A549 (cell line): ENCODE measurements around the gene GAL3ST3. TPM values are rescaled to one million over a fixed set of nuclear protein-coding genes. Genes with fewer than 3 reads are reported as not detected.

Source experiments
- ATAC-seq, 2 experiments: fragments of 200-7000 bp in 1 of 2; fragments of >200 bp in 1 of 2; cut with Nextera tagmentation in 1 of 2; cut with Tn5 transposase in 1 of 2; 3 replicates each; pipeline versions ENCODE4 v1.8.0 to v1.9.1; 2018 to 2020; ENCODE audit warnings: mild to moderate bottlenecking in 1 of 2, moderate library complexity in 1 of 2
- CTCF ChIA-PET: fragments of 300-600 bp; sonication (Branson Sonifier 250); formaldehyde crosslinking; extraction: SDS; loops from one replicate; lab custom pipeline; 2021; ENCODE audit warnings: antibody characterized with exemption, inconsistent platforms; lab: Yijun Ruan, JAX
- POLR2A ChIA-PET: fragments of 350-600 bp; formaldehyde crosslinking; extraction: SDS; loops from one replicate; lab custom pipeline; 2021; ENCODE audit warnings: antibody characterized with exemption, inconsistent platforms; lab: Yijun Ruan, JAX
- DNase-seq, 2 experiments: peaks; one replicate each; pipeline versions ENCODE4 v3.0.0 to v3.0.0-alpha.2; 2011 to 2016; ENCODE audit warnings: low read depth in 1 of 2, low spot score in 1 of 2
- FAIRE-seq: peaks from 2 replicates; lab custom pipeline; 2011; peaks lifted over from hg19 to GRCh38; lab: Jason Lieb, UNC
- H3K27ac ChIP-seq, 2 experiments: fragments of >200 bp; sonication (Bioruptor Twin); formaldehyde crosslinking; 3 replicates each; pipeline ENCODE4 v1.5.1; 2016 to 2017
- H3K4me1 ChIP-seq: fragments of >200 bp; sonication (Bioruptor Twin); formaldehyde crosslinking; 3 replicates; pipeline ENCODE4 v1.6.1; 2016
- H3K4me2 ChIP-seq: fragments of >200 bp; sonication (Bioruptor Twin); formaldehyde crosslinking; 3 replicates; pipeline ENCODE4 v1.6.1; 2016
- H3K4me3 ChIP-seq: fragments of >200 bp; sonication (Bioruptor Twin); formaldehyde crosslinking; 3 replicates; pipeline ENCODE4 v1.5.1; 2016
- H3K9me3 ChIP-seq: fragments of >200 bp; sonication (Bioruptor Twin); formaldehyde crosslinking; 3 replicates; pipeline ENCODE4 v1.6.1; 2016
- BHLHE40 ChIP-seq: IDR thresholded peaks from 2 replicates; pipeline ENCODE4 v1.6.1; 2012; ENCODE audit warnings: low read depth, low read length, inconsistent platforms
- CBX2 ChIP-seq: fragments of 200-600 bp; sonication (generic); IDR thresholded peaks from 2 replicates; pipeline ENCODE4 v1.6.1; 2016; ENCODE audit warnings: low read depth, mild to moderate bottlenecking, borderline replicate concordance
- CHD4 ChIP-seq: fragments of 200-600 bp; sonication (generic); IDR thresholded peaks from 2 replicates; pipeline ENCODE4 v1.6.1; 2016; ENCODE audit warnings: antibody characterized with exemption, mild to moderate bottlenecking, borderline replicate concordance
- EHMT2 ChIP-seq: fragments of 200-600 bp; sonication (generic); IDR thresholded peaks from 2 replicates; pipeline ENCODE4 v1.6.1; 2016; ENCODE audit warnings: antibody characterized with exemption, low read depth, mild to moderate bottlenecking, moderate library complexity
- EP300 ChIP-seq, 2 experiments: fragments of >200 bp; sonication (Bioruptor Twin); formaldehyde crosslinking; IDR thresholded peaks; 2 replicates in 1 of 2; 3 replicates in 1 of 2; pipeline ENCODE4 v1.6.1; 2016 to 2017
- FOSB ChIP-seq: fragments of 250-450 bp; sonication (Bioruptor Pico); IDR thresholded peaks from 2 replicates; pipeline ENCODE4 v1.5.0; 2020; ENCODE audit warnings: mild to moderate bottlenecking, moderate library complexity
- GATA3 ChIP-seq: IDR thresholded peaks from 2 replicates; pipeline ENCODE4 v1.6.1; 2012; ENCODE audit warnings: borderline replicate concordance
- HDAC2 ChIP-seq: fragments of 200-600 bp; sonication (generic); IDR thresholded peaks from 2 replicates; pipeline ENCODE4 v1.6.1; 2016
- HOXB13 ChIP-seq: fragments of 250-450 bp; sonication (Bioruptor Pico); IDR thresholded peaks from 2 replicates; pipeline ENCODE4 v1.5.0; 2020; ENCODE audit warnings: low read depth, mild to moderate bottlenecking, moderate library complexity
- JUN ChIP-seq, 2 experiments: fragments of >200 bp; sonication (Bioruptor Twin); formaldehyde crosslinking; IDR thresholded peaks; 2 replicates in 1 of 2; 3 replicates in 1 of 2; pipeline ENCODE4 v1.6.1; 2016 to 2017
- JUNB ChIP-seq: fragments of >200 bp; sonication (Bioruptor Twin); formaldehyde crosslinking; IDR thresholded peaks from 2 replicates; pipeline ENCODE4 v1.6.1; 2016
- KDM5A ChIP-seq: fragments of 200-600 bp; sonication (generic); IDR thresholded peaks from 2 replicates; pipeline ENCODE4 v1.6.1; 2016; ENCODE audit warnings: antibody characterized with exemption, mild to moderate bottlenecking
- MAZ ChIP-seq: fragments of 150-350 bp; IDR thresholded peaks from 2 replicates; pipeline ENCODE4 v1.6.1; 2014; ENCODE audit warnings: antibody characterized with exemption, low read depth, low read length, borderline replicate concordance
- MYC ChIP-seq: IDR thresholded peaks from 2 replicates; pipeline ENCODE4 v1.6.1; 2012; ENCODE audit warnings: mild to moderate bottlenecking, inconsistent platforms, low read length, improper control_type of control experiment, borderline replicate concordance
- NFE2L2 ChIP-seq: fragments of 150-350 bp; conservative IDR thresholded peaks from 2 replicates; pipeline ENCODE4 v1.6.1; 2014; ENCODE audit warnings: low read length
- POLR2AphosphoS2 ChIP-seq: conservative IDR thresholded peaks from 2 replicates; pipeline ENCODE4 v1.6.1; 2012; ENCODE audit warnings: low read length, improper control_type of control experiment, inconsistent platforms
- RCOR1 ChIP-seq: fragments of 150-350 bp; IDR thresholded peaks from 2 replicates; pipeline ENCODE4 v1.6.1; 2014; ENCODE audit warnings: antibody characterized with exemption, low read length, low read depth
- TP53 ChIP-seq: fragments of 250-450 bp; sonication (Bioruptor Pico); IDR thresholded peaks from 2 replicates; pipeline ENCODE4 v1.5.0; 2021; ENCODE audit warnings: mild to moderate bottlenecking, moderate library complexity
- ZC3H11A ChIP-seq: fragments of 450-650 bp; IDR thresholded peaks from 2 replicates; pipeline ENCODE4 v1.6.1; 2014; ENCODE audit warnings: antibody characterized with exemption, mild to moderate bottlenecking
- ZFP36 ChIP-seq: fragments of 450-650 bp; IDR thresholded peaks from 2 replicates; pipeline ENCODE4 v1.6.1; 2014; ENCODE audit warnings: borderline replicate concordance; ENCODE audit not compliant: partially characterized antibody
- ZNF302 ChIP-seq: fragments of 250-450 bp; sonication (Bioruptor Pico); IDR thresholded peaks from 2 replicates; pipeline ENCODE4 v1.9.0; 2021; ENCODE audit warnings: inconsistent platforms, mild to moderate bottlenecking, moderate library complexity
- ZSCAN20 ChIP-seq: fragments of 250-450 bp; sonication (Bioruptor Pico); IDR thresholded peaks from 2 replicates; pipeline ENCODE4 v1.8.0; 2022; ENCODE audit warnings: mild to moderate bottlenecking, moderate library complexity
- WGBS: methylation state at CpG from one replicate; pipeline ENCODE4 v1.1.6; 2017; ENCODE audit errors: missing lambda C conversion rate; 5-methylcytosine and 5-hydroxymethylcytosine counted together
- polyA plus RNA-seq, 4 experiments: library from polyadenylated mRNA; depleted of rRNA in 3 of 4; stranded (reverse); fragments of >200 nt; fragmentation: RNase III in 1 of 4; extraction: RNeasy Plus Mini Kit Qiagen cat#74134 plus additional on column Dnase treatment in 1 of 4; gene quantifications; 2 replicates in 3 of 4; 3 replicates in 1 of 4; pipeline ENCODE4 v1.2.3, GENCODE V29; 2011 to 2017
- TF ChIP-seq, protein P1 (sequence below): fragments of >200 bp; sonication (Bioruptor Twin); formaldehyde crosslinking; IDR thresholded peaks from 2 replicates; pipeline ENCODE4 v1.6.1; 2016
- TF ChIP-seq, protein P2 (sequence below): fragments of >200 bp; sonication (Bioruptor Twin); formaldehyde crosslinking; IDR thresholded peaks from 3 replicates; pipeline ENCODE4 v1.6.1; 2016

Gene GAL3ST3
- polyA plus RNA-seq, 2 of the 4 experiments (the other 2 are of a cell fraction) = not detected

DNA sequence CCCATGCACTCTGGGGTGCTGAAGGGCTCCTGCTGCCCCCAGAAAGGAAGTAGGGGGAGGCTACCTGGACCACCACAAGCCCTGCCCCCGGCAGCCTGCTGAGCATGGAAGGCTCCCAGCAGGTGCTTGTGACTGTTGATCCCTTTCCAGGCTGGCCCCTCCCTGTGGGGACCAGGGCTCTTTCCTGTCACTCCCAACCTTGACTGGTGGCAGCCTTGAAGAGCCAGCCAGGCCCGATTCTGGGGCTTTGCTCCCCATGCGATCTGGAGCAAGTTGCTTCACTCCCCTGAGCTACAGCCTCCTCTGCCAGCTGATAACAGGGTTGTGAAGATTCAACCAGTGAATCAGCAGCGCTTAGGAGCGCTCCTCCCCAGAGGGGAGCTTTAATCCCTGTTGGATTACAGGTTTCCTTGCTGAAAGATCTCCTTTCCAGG, 41.7 kb downstream of the GAL3ST3 start:
- DNase-seq (no peak), FAIRE-seq (no peak), ATAC-seq (peak; percentile 11 to 20; a peak in 4 of 6 replicates)
- WGBS = 61% methylated on average over 4 of the region's 5 CpGs
- TF ChIP-seq MYC (no peak), ZFP36 (no peak), ZNF302 (CRISPR knock-in tag) (no peak), GATA3 (no peak), KDM5A (no peak), ZSCAN20 (CRISPR knock-in tag) (no peak), RCOR1 (no peak), EHMT2 (no peak), HOXB13 (CRISPR knock-in tag) (no peak), MAZ (no peak), BHLHE40 (no peak), NFE2L2 (no peak), CBX2 (no peak), ZC3H11A (no peak)
- TF ChIP-seq, protein P1, sequence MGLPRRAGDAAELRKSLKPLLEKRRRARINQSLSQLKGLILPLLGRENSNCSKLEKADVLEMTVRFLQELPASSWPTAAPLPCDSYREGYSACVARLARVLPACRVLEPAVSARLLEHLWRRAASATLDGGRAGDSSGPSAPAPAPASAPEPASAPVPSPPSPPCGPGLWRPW = no peak
- CTCF ChIA-PET = interaction anchor here (1.0 to 11.6 kb wide), 5 partner anchors 9 to 61 kb away, joined by 3 to 121 read pairs (median 5); no protein-coding TSS in a partner anchor
- no peak overlapping the region for H3K4me3 ChIP-seq
- no peak overlapping the region for H3K4me2 ChIP-seq
- POLR2A ChIA-PET = interaction anchor here (0.6 kb wide), 1 partner anchor 8 kb away, joined by 3 read pairs; no protein-coding TSS in a partner anchor
- H3K27ac ChIP-seq = no peak overlapping the region
- no peaks in the 10 kb centered on the region for H3K9me3 ChIP-seq
- H3K4me1 ChIP-seq = peaks cover 10% of the 10 kb centered on the region; the same call in 2 of the 3 replicates

DNA sequence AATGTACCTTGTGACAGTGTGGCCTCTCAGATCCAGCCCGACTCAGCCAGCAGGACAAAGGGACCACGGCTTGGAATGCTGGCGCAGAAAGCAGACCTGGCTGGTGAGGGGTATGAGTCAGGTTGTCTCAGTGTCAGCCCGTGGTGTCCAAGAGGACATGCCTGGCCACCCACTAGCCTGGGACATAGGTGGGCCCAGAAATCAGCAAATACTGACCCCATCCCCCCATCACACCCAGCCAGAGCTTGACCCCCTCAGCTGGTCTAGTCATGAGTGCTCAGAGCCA, 42.1 kb downstream of the GAL3ST3 start:
- Histone ChIP-seq H3K4me2 (no peak overlapping the region), H3K4me1 (peaks cover 10% of the 10 kb centered on the region; the same call in 2 of the 3 replicates), H3K9me3 (no peaks in the 10 kb centered on the region), H3K27ac (no peak overlapping the region), H3K4me3 (no peak overlapping the region)
- no peak for FAIRE-seq
- ATAC-seq = no peak
- TF ChIP-seq RCOR1 (no peak), FOSB (CRISPR knock-in tag) (no peak), JUNB (no peak), ZFP36 (no peak), KDM5A (no peak), CHD4 (no peak), BHLHE40 (no peak), TP53 (no peak), JUN (IDR thresholded peaks at IDR 0.05) (no peak), HDAC2 (no peak)
- TF ChIP-seq, protein P2, sequence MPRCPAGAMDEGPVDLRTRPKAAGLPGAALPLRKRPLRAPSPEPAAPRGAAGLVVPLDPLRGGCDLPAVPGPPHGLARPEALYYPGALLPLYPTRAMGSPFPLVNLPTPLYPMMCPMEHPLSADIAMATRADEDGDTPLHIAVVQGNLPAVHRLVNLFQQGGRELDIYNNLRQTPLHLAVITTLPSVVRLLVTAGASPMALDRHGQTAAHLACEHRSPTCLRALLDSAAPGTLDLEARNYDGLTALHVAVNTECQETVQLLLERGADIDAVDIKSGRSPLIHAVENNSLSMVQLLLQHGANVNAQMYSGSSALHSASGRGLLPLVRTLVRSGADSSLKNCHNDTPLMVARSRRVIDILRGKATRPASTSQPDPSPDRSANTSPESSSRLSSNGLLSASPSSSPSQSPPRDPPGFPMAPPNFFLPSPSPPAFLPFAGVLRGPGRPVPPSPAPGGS = no peak
- ChIA-PET POLR2A (no interaction called here), CTCF (interaction anchor here (1.0 to 11.6 kb wide), 5 partner anchors 8 to 61 kb away, joined by 3 to 121 read pairs (median 5); no protein-coding TSS in a partner anchor)
- 66% methylated on average over 4 of the region's 4 CpGs for WGBS
- no peak for DNase-seq

DNA sequence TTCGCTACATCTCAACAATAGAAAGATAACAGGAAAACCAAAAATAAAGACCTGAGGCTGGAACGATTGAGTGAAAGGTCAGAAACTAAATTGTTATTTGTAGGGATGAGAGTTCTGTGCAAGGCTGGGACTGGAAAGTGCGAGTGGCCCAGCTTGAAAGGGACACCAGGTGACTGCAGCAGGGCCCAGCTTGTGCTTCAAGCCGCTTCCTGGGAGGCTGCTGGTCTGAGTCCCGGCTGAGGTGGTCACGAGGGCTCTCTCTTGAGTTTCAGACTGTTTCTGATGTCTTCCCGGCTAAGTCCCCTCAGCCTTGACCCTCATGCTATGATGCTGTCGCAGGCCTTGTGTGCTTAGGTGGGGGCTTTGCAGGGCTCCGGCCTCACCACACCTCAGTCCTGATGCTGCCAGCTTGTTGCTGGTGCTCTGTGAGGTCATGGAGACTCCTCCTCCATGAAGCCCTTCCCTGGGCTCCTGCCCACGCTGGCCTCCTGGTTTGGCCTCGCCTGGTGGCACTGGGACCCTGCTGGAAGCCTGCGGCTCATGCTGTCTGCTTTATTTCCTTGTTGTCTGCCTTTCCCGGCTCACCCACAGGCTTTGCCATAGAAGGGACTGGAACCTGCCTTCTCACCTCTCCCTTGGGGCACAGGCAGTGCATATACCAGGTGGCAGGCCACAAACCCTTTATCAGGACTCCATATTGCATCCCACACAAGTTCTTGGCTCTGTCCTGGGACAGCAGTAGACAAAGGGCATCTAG, 42.6 kb downstream of the GAL3ST3 start:
- Histone ChIP-seq H3K9me3 (no peaks in the 10 kb centered on the region), H3K4me1 (peaks cover 10% of the 10 kb centered on the region; the same call in 2 of the 3 replicates), H3K4me2 (no peak overlapping the region), H3K4me3 (no peak overlapping the region), H3K27ac (no peak overlapping the region)
- ATAC-seq (no peak), FAIRE-seq (no peak), DNase-seq (no peak)
- no peak for TF ChIP-seq EP300 (IDR thresholded peaks at IDR 0.05)
- no peak for TF ChIP-seq EHMT2
- no peak for TF ChIP-seq HOXB13 (CRISPR knock-in tag)
- TF ChIP-seq POLR2AphosphoS2 = peak; percentile 45; the same call in 1 of the 2 replicates
- WGBS = 93% methylated on average over 13 of the region's 13 CpGs
- CTCF ChIA-PET = interaction anchor here (0.7 to 11.6 kb wide), 4 partner anchors 15 to 49 kb away, joined by 3 to 121 read pairs (median 8); no protein-coding TSS in a partner anchor
- POLR2A ChIA-PET = no interaction called here
